Measurements from ENCODE around the gene RNASET2.
"Not testable (repeated sequence)": the region's sequence is repeated elsewhere in the genome, so short reads cannot be mapped to it uniquely, and the experiment has no call there.

The RNASET2 gene

DNA sequence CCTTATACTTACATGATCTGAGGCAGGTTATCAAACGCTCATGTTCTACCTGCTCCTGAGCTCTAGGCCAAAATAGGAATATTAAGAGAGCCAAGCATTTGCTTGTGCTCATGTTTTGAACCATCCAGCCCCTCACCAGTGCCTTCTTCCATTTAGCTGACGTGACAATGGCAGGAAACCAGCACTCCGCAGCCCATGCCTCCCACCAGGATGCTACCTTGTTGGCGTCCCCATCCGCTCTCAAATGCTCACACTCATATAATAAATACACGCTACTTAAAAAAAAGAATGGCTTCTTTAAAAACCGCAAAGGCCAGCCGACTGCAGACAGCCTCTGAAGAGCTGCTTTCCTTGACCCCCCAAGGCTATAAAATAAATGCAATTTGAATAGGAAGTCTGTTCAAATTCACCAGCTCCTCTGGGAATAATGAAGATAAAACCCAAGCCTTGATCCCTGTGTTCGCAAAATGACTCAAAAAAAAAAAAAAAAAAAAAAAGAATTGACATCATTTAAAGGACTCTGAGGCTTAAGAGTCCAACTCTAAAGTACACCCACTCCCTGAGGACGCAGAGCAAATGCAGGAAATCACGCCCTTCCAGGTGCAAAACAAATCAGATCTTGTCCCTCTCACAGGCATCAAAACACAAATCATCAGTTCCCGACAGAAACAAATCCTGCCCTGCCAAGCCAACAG lies 29.0 kb downstream of the RNASET2 start:
- DNase-seq (ENCODE audit: low read depth), result no peak

DNA sequence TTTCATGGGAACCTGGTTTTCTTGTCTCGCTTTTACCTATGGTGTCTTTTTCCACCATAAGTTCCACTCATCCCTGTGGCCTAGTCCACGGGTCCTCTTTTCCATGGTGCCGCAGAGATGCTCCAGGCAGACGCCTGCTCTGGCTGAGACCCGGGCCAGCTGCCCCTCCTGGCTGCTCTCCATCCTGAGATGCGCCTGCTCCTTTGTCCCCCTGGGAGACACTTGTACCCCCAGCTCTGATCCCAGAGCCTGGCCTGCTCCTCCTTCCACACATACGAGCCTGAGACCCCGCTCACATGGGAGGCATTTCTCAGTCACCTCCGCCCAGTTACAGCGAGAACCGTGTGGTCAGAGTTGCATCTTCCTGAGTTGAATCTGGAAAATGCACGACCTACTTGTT lies 29.6 kb downstream of the RNASET2 start:
- no peak for DNase-seq (ENCODE audit: low read depth)

GRCh38 chr6:166925141-166925996 lies 31.0 kb downstream of the RNASET2 start:
- DNase-seq (ENCODE audit: low read depth), result no peak

GRCh38 chr6:166924531-166924930 lies 31.8 kb downstream of the RNASET2 start:
- DNase-seq (ENCODE audit: low read depth), result no peak

- no peak for DNase-seq (ENCODE audit: low read depth)
Measured at GRCh38 chr6:166922937-166923336, 33.4 kb downstream of the RNASET2 start.

- DNase-seq (ENCODE audit: low read depth), result no peak
Measured at GRCh38 chr6:166921570-166921969, 34.8 kb downstream of the RNASET2 start.

DNA sequence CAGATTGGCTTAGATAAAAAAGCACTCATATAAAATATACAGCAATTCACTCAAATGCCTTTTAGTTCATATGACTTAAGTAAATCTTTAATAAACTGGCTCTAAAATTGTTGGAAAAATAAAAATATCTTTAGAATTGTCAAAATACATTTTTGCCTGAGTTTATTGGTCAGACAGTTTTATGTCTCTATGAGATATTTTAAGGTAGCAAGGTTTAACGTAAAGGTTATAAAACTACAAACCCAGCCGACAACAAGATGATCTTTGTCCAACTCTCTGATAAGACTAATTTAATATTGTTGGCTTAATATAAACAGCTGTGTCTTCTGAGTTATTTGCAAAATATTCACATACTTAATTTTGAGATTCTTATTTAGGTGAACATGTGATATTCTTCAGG lies 39.5 kb downstream of the RNASET2 start:
- DNase-seq (ENCODE audit: low read depth), result no peak

GRCh38 chr6:166915484-166915883 lies 40.9 kb downstream of the RNASET2 start:
- DNase-seq (ENCODE audit: low read depth), result not testable (repeated sequence)

DNA sequence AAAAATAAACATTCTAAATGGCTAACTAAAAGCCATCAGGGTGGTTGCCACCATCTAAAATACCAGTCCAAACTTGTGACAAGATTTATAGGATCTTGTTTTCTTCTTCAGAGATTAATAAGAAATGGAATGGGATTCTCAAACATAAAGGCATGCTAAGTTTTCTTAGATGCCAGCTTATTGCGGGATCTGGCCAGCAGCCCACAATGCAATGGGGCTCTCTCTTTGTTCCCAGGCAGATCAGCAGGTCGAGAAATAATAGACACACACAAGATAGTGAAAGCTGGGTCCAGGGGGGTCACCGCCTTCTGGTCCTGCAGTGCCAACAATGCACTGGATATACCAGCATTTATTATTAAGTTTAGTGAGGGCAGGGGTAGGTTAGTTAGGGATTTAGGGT lies 41.4 kb downstream of the RNASET2 start:
- DNase-seq (ENCODE audit: low read depth), result not testable (repeated sequence)

DNA sequence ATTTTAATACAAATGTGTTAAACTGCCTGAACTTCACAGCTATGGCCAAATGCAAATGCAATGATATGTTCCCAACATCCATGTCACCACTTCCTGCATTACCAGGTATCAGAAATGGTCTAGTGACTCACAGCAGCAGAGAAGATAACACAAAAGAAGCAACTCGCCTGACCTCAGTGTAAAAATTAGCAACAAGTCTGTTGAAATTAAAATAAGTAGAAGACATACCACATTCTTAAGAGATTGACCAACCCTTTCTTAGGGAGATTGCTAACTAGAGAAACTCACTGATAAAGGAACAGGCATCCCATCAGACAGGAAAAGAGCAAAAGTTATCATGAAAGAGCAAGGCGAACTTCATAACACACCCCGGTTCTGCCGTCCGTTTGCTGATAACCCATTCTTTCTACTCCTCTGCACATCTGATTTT lies 45.1 kb downstream of the RNASET2 start:
- DNase-seq (ENCODE audit: low read depth), result no peak

- no peak for DNase-seq (ENCODE audit: low read depth)
Measured at GRCh38 chr6:166910601-166911000, 45.7 kb downstream of the RNASET2 start.

DNA sequence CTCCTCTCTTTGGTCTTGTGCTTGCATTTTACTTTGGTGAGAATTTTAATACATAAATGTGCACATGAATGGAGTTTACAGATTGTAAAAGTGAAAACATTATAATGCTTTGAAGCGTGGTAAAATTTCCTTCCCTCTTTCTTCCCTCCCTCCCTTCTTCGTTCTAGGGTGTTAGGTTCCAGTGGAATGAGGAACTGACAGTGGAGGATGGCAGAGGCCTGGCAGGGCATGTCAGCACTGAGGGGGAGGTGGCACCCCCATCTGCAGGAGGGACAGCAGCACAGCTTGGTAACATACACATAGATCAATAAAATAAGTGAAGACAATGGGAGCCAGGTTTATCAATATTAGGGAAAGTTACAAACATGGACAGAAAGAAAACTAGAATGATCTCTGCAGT lies 47.5 kb downstream of the RNASET2 start:
- DNase-seq (ENCODE audit: low read depth), result no peak

GRCh38 chr6:166907871-166908806 lies 48.2 kb downstream of the RNASET2 start:
- DNase-seq (ENCODE audit: low read depth), result no peak

GRCh38 chr6:166907373-166907841 lies 48.9 kb downstream of the RNASET2 start:
- no peak for DNase-seq (ENCODE audit: low read depth)

DNA sequence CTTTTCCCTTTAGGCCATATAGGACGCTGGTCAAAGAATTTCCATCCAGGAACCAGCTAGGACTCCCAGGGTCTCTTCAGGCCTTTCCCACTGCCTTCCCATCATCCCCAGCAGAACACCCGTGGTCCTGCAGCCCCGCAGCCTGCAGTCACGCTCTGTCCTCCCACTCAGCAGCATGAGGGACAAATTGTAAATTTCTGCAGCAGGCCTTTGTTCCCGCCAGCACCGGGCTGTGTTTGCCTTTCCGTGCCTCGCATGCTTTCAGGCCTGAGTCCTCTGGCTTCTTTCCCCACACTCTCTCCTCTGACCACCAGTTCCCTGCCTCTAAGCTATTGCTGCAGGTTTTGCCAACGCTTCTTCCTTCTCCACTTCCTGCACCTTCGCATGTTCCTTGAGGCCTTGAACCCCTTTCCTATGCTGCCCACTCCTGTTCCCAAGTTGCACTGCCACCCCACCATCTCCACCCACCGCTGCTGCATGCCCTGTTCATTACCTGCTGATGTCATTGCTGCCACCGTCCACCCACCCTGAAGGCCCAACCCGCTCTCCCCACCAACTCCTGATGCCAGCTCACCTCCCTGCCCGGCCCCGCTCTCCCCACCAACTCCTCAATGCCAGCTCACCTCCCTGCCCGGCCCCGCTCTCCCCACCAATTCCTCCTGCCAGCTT lies 49.8 kb downstream of the RNASET2 start:
- no peak for DNase-seq (ENCODE audit: low read depth)

DNA sequence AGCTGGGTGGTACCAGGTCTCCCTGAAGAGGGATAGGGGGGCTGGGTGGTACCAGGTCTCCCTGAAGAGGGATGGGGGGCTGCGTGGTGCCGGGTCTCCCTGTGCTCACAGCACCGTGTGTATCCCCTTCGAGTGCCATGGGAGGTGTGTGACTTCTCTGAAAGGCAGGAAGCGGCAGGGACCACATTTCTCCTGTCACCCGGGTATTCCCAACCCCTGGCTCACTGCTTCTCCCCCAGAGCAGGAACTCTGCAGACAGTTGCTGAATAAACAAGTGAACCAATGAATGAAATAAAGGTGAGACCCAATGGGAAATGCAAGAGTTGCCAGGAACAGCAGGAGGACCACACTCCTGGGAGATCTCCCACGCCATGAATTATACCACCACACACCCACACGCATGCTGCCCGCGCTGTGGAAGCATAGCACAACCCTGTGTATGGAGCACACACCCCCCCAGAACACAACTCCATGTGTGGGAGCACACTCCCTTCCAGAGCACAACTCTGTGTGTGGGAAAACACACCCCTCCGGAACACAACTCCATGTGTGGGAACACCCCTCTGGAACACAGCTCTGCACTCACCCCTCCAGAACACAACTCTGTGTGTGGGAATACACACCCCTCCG lies 50.7 kb downstream of the RNASET2 start:
- no peak for DNase-seq (ENCODE audit: low read depth)

DNA sequence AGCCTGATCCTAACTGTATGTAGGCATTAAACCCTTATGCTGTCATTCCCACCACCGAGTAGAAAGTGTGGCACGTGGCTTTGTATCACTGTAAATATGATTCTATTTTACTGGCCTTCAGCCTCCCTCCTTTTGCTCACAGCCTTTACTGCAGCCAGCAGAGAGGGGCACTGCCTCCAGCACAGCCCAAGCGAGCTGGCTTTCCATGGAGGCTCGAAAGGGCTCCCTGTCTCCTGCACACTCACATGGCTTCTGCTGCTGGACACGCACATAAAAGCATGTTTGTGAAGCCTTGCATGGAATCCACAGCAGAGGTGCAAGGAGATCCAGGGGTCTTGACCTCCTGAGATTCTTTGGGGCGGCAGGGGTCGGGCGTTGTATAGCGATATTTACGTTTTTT lies 51.3 kb downstream of the RNASET2 start:
- no peak for DNase-seq (ENCODE audit: low read depth)

DNA sequence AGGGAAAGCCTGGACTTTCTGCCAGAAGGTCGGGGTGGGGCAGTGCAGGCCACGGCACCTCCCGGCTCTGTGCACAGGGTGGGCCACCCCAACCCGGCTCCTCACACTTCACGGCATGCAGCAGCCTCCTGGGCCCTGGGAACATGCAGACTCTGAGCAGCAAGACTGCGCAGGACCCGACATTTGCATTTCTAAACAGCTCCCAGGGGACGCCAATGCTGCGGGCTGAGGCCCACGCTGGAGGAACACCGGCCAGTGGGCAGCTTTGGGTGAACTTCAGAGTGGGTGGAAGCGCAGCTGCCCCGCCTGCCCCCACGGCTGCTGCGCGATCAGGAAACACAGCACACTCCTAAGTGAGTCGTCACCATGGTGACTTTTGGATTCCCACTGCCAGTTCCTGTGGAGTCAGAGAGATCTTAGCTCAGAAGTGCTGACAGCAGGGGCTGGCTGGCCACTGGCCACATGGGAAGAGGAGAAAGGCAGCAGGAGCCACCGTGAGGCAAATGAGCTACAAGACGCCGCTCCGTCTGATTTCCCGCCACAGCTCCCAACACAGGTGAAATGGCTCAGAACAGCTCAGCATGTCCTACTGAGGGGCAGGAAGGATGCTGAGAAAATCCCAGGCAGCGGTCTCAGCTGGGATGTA lies 52.1 kb downstream of the RNASET2 start:
- no peak for DNase-seq (ENCODE audit: low read depth)

DNA sequence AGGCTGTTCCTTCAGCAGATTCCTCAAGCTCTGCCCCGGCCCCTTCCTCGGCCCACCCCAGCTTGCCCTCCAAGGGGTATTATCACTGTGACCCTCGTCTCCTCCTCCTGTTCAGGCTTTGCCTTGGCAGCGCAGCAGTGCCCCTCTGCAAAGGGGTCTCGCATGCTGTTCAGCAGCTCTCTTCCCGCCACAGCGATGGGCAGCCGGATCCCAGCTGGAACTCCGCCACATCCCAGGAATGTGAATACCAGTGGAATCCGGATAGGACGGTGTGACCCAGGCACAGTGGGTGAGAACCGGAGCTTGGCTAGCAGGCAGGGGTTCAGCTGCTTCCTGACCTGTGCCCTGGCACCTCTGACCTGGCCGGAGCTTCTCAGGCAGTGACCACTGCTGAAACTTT lies 52.9 kb downstream of the RNASET2 start:
- DNase-seq (ENCODE audit: low read depth), result no peak

DNA sequence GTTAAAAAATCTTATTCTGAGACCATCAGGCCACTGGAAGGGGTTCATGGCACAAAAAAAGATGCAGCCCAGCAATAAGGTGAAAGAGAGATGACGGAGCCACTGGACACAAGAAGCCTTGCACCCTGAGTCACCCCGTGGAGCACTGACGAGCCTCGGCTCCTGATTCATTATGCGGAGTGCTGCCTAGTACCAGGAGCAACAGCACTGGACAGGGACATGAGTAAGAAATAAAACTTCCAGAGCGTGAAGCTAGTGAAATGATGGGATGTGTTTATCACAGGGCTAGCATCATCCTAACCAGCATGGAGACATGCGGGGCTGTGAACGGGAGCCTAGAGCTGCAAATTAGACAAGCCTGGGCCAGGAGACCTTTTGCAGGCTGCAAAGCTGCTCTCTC lies 53.3 kb downstream of the RNASET2 start:
- DNase-seq (ENCODE audit: low read depth), result no peak

Measured in EH (cell line).